BLaER1 treated with 17β-estradiol and CSF1 and Interleukin-3, amounts not matched to agents 10 nM and 100 nM (cell line): ENCODE results near the gene COPZ1.

Experiments
- H3K27ac ChIP-seq, 11 experiments: shearing (Covaris generic); formaldehyde crosslinking; 2 replicates each; pipeline ENCODE4 v1.8.1; 2022
- H3K27me3 ChIP-seq, 11 experiments: shearing (Covaris generic); formaldehyde crosslinking; 2 replicates each; pipeline ENCODE4 v1.8.1; 2022
- H3K36me3 ChIP-seq, 11 experiments: shearing (Covaris generic); formaldehyde crosslinking; 2 replicates each; pipeline ENCODE4 v1.8.1; 2022
- H3K4me1 ChIP-seq, 10 experiments: shearing (Covaris generic); formaldehyde crosslinking; 2 replicates each; pipeline ENCODE4 v1.8.1; 2022
- H3K4me2 ChIP-seq, 11 experiments: shearing (Covaris generic); formaldehyde crosslinking; 2 replicates each; pipeline ENCODE4 v1.8.1; 2022
- H3K4me3 ChIP-seq, 10 experiments: shearing (Covaris generic); formaldehyde crosslinking; 2 replicates each; pipeline ENCODE4 v1.8.1; 2022
- H3K9ac ChIP-seq, 11 experiments: shearing (Covaris generic); formaldehyde crosslinking; 2 replicates each; pipeline ENCODE4 v1.8.1; 2022
- H3K9me3 ChIP-seq, 11 experiments: shearing (Covaris generic); formaldehyde crosslinking; replicated peaks in 1 of 11; 2 replicates each; pipeline ENCODE4 v1.8.1; 2022
- H4K20me1 ChIP-seq, 11 experiments: shearing (Covaris generic); formaldehyde crosslinking; 2 replicates each; pipeline ENCODE4 v1.8.1; 2022
- Cebpa-rat ChIP-seq, 11 experiments: shearing (Covaris generic); IDR thresholded peaks; 2 replicates each; pipeline ENCODE4 v1.8.1; 2022

Gene COPZ1

GRCh38 chr12:54357506-54358190 is 32.7 kb downstream of the COPZ1 start:
- no peaks in the 10 kb centered on the region for H3K27me3 ChIP-seq
- H3K9me3 ChIP-seq = peaks cover 0 to 6% (median 0%) of the 10 kb centered on the region in 11 experiments; a peak in 4 of 22 replicates
- peak overlapping the region; percentile 84 to 92 (median 88) for H3K9ac ChIP-seq
- peaks cover 0 to 43% (median 14%) of the 10 kb centered on the region in 11 experiments; a peak in 19 of 22 replicates for H3K36me3 ChIP-seq
- H3K4me1 ChIP-seq = peaks cover 36 to 83% (median 63%) of the 10 kb centered on the region in 10 experiments
- H3K27ac ChIP-seq = peak overlapping the region in 9 of 11 experiments; percentile 87 to 96 (median 93); a peak in 17 of 22 replicates
- H3K4me3 ChIP-seq = peak overlapping the region in 9 of 10 experiments; percentile 62 to 99 (median 76); a peak in 18 of 20 replicates
- H3K4me2 ChIP-seq = peak overlapping the region; percentile 85 to 100 (median 97)
- TF ChIP-seq Cebpa-rat (IDR thresholded peaks at IDR 0.05) = no peak
- peaks cover 0 to 59% (median 12%) of the 10 kb centered on the region in 11 experiments; a peak in 13 of 22 replicates for H4K20me1 ChIP-seq

- peak overlapping the region; percentile 84 to 92 (median 88) for H3K9ac ChIP-seq
- peaks cover 43 to 76% (median 66%) of the 10 kb centered on the region in 10 experiments for H3K4me1 ChIP-seq
- H3K27ac ChIP-seq = peak overlapping the region; percentile 77 to 96 (median 92)
- peaks cover 0 to 49% (median 21%) of the 10 kb centered on the region in 11 experiments; a peak in 20 of 22 replicates for H3K36me3 ChIP-seq
- H3K27me3 ChIP-seq = no peaks in the 10 kb centered on the region
- peaks cover 0 to 59% (median 19%) of the 10 kb centered on the region in 11 experiments; a peak in 13 of 22 replicates for H4K20me1 ChIP-seq
- H3K4me2 ChIP-seq = peak overlapping the region; percentile 85 to 100 (median 97)
- peak overlapping the region; percentile 62 to 99 (median 76) for H3K4me3 ChIP-seq
- peaks cover 0 to 13% (median 0%) of the 10 kb centered on the region in 11 experiments; a peak in 8 of 22 replicates for H3K9me3 ChIP-seq
- no peak for TF ChIP-seq Cebpa-rat (IDR thresholded peaks at IDR 0.05)
Observed at GRCh38 chr12:54358191-54358944, 33.4 kb downstream of the COPZ1 start.

- Histone ChIP-seq H3K4me1 (peaks cover 51 to 73% (median 68%) of the 10 kb centered on the region in 10 experiments), H3K9ac (peak overlapping the region; percentile 84 to 92 (median 88)), H3K27ac (peak overlapping the region; percentile 85 to 96 (median 92))
Observed at GRCh38 chr12:54358945-54359761, 34.2 kb downstream of the COPZ1 start.

GRCh38 chr12:54359762-54360351 is 34.9 kb downstream of the COPZ1 start:
- Histone ChIP-seq H3K27ac (peak overlapping the region; percentile 85 to 96 (median 92)), H3K9ac (peak overlapping the region; percentile 84 to 92 (median 88)), H3K9me3 (peaks cover 0 to 16% (median 0%) of the 10 kb centered on the region in 11 experiments; a peak in 8 of 22 replicates)

More at GRCh38 chr12:54358945-54359761, 34.2 kb downstream of the COPZ1 start:
- Histone ChIP-seq H3K4me2 (peak overlapping the region; percentile 85 to 100 (median 98)), H3K4me3 (peak overlapping the region; percentile 62 to 99 (median 76)), H4K20me1 (peaks cover 0 to 57% (median 21%) of the 10 kb centered on the region in 11 experiments; a peak in 13 of 22 replicates), H3K9me3 (peaks cover 0 to 16% (median 0%) of the 10 kb centered on the region in 11 experiments; a peak in 8 of 22 replicates), H3K27me3 (no peaks in the 10 kb centered on the region), H3K36me3 (peaks cover 0 to 53% (median 27%) of the 10 kb centered on the region in 11 experiments; a peak in 20 of 22 replicates)
- TF ChIP-seq Cebpa-rat (IDR thresholded peaks at IDR 0.05) = no peak

GRCh38 chr12:54360717-54361456 is 36.0 kb downstream of the COPZ1 start:
- Histone ChIP-seq H3K9ac (peak overlapping the region; percentile 84 to 92 (median 88); a peak in 21 of 22 replicates), H3K9me3 (peaks cover 0 to 16% (median 0%) of the 10 kb centered on the region in 11 experiments; a peak in 8 of 22 replicates), H3K27me3 (no peaks in the 10 kb centered on the region), H4K20me1 (peaks cover 0 to 47% (median 21%) of the 10 kb centered on the region in 11 experiments; a peak in 13 of 22 replicates), H3K36me3 (peaks cover 0 to 48% (median 26%) of the 10 kb centered on the region in 11 experiments; a peak in 20 of 22 replicates), H3K4me2 (peak overlapping the region; percentile 73 to 100 (median 97); a peak in 21 of 22 replicates), H3K27ac (peak overlapping the region; percentile 85 to 96 (median 92)), H3K4me1 (peaks cover 63 to 88% (median 80%) of the 10 kb centered on the region in 10 experiments), H3K4me3 (peak overlapping the region in 9 of 10 experiments; percentile 66 to 99 (median 76); a peak in 16 of 20 replicates)
- TF ChIP-seq Cebpa-rat (IDR thresholded peaks at IDR 0.05) = no peak

More at GRCh38 chr12:54359762-54360351, 34.9 kb downstream of the COPZ1 start:
- Histone ChIP-seq H3K4me1 (peaks cover 58 to 78% (median 72%) of the 10 kb centered on the region in 10 experiments), H3K36me3 (peaks cover 0 to 53% (median 27%) of the 10 kb centered on the region in 11 experiments; a peak in 20 of 22 replicates), H3K4me3 (peak overlapping the region; percentile 62 to 99 (median 76)), H4K20me1 (peaks cover 0 to 52% (median 21%) of the 10 kb centered on the region in 11 experiments; a peak in 13 of 22 replicates), H3K4me2 (peak overlapping the region; percentile 73 to 100 (median 97)), H3K27me3 (no peaks in the 10 kb centered on the region)
- TF ChIP-seq Cebpa-rat (IDR thresholded peaks at IDR 0.05) = no peak

- peak overlapping the region; percentile 73 to 100 (median 97) for H3K4me2 ChIP-seq
- peak overlapping the region; percentile 75 to 92 (median 87); a peak in 21 of 22 replicates for H3K9ac ChIP-seq
- H3K4me1 ChIP-seq = peaks cover 56 to 92% (median 80%) of the 10 kb centered on the region in 10 experiments
- peak overlapping the region; percentile 35 to 99 (median 76); a peak in 19 of 20 replicates for H3K4me3 ChIP-seq
- H3K36me3 ChIP-seq = peaks cover 0 to 31% (median 26%) of the 10 kb centered on the region in 11 experiments; a peak in 20 of 22 replicates
- H3K27me3 ChIP-seq = no peaks in the 10 kb centered on the region
- peak overlapping the region; percentile 74 to 96 (median 92); a peak in 21 of 22 replicates for H3K27ac ChIP-seq
- no peak for TF ChIP-seq Cebpa-rat (IDR thresholded peaks at IDR 0.05)
- H4K20me1 ChIP-seq = peaks cover 0 to 38% (median 21%) of the 10 kb centered on the region in 11 experiments; a peak in 13 of 22 replicates
- peaks cover 0 to 16% (median 0%) of the 10 kb centered on the region in 11 experiments; a peak in 8 of 22 replicates for H3K9me3 ChIP-seq
Observed at GRCh38 chr12:54363047-54363446, 38.1 kb downstream of the COPZ1 start.
